Keratinocyte (primary cell): Measurements from ENCODE around the gene RCSD1.

ENCODE experiments used
- CTCF ChIP-seq, 3 experiments: IDR thresholded peaks in 1 of 3; conservative IDR thresholded peaks in 1 of 3; optimal IDR thresholded peaks in 1 of 3; 2 replicates in 2 of 3; 3 replicates in 1 of 3; pipeline versions ENCODE3 to v1.5.1; 2011; ENCODE audit warnings: low read length in 3 of 3, mild to moderate bottlenecking in 3 of 3, moderate library complexity in 2 of 3, control low read depth in 1 of 3, inconsistent platforms in 1 of 3; ENCODE audit not compliant: insufficient read depth in 2 of 3; ENCODE audit errors: extremely low read depth in 1 of 3
- EZH2 ChIP-seq: IDR thresholded peaks from one replicate; pipeline ENCODE4 v1.6.1; 2012; ENCODE audit warnings: inconsistent platforms, mild to moderate bottlenecking, low read length, moderate library complexity

- no peak for TF ChIP-seq CTCF (optimal IDR thresholded peaks at IDR 0.05 in 1 of 3, IDR thresholded peaks at IDR 0.05 in 1 of 3, conservative IDR thresholded peaks at IDR 0.05 in 1 of 3; ENCODE audit: extremely low read depth in 1 of 3, insufficient read depth in 2 of 3, low read length in 3 of 3)
- TF ChIP-seq EZH2 = no peak
Measured at GRCh38 chr1:167648252-167648849, 18.3 kb downstream of the RCSD1 start.
